ENCODE measurements around the gene EYA2. TPM values are rescaled to one million over a fixed set of nuclear protein-coding genes. Genes with fewer than 3 reads are reported as not detected.
A peak's percentile ranks its signal among the peaks of the same experiment; 100 is the strongest.

Gene EYA2
- polyA plus RNA-seq, 3 donors = 0.04 to 0.16 TPM; not detected in 1

DNA sequence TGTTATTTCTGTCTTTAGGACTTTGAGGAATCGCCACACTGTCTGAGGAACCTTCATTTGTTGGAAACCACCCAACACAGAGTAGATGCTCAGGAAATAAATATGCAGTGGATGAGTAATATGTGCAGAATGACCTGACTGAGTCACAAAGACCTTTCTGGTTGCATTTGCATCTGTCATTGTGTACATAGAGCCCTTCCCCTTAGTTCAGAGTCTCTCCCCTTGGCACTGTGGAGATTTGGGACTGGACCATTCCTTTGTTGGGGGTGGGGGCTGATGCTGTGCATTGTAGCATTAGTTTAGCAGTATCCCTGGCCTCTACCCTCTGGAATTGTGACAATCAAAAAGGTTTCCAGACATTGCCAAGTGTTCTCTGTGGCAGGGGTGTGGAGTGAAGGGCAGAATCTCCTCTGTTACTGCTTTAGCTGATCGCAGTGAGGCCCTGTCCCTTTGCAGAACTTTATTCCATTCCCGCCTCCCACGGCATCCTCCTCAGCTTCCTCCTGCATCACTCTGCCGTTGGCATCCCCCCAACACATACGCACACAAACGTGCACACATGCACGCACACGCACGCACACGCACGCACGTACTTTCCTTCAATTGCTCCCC is 64.5 kb downstream of the EYA2 start:
- TF ChIP-seq, protein P1, sequence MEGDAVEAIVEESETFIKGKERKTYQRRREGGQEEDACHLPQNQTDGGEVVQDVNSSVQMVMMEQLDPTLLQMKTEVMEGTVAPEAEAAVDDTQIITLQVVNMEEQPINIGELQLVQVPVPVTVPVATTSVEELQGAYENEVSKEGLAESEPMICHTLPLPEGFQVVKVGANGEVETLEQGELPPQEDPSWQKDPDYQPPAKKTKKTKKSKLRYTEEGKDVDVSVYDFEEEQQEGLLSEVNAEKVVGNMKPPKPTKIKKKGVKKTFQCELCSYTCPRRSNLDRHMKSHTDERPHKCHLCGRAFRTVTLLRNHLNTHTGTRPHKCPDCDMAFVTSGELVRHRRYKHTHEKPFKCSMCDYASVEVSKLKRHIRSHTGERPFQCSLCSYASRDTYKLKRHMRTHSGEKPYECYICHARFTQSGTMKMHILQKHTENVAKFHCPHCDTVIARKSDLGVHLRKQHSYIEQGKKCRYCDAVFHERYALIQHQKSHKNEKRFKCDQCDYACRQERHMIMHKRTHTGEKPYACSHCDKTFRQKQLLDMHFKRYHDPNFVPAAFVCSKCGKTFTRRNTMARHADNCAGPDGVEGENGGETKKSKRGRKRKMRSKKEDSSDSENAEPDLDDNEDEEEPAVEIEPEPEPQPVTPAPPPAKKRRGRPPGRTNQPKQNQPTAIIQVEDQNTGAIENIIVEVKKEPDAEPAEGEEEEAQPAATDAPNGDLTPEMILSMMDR (IDR thresholded peaks at IDR 0.05) = no peak
- Histone ChIP-seq H2AFZ (ENCODE audit: insufficient read depth, low read depth, low read length, poor library complexity, severe bottlenecking) (no peak overlapping the region), H3K9me3 (replicated peaks in 1 of 2; ENCODE audit: control insufficient read depth in 1 of 2, insufficient read depth in 1 of 2, low read length in 2 of 2) (peaks cover 4 to 6% of the 10 kb centered on the region in 2 donors), H3K79me2 (ENCODE audit: insufficient read depth, low read length) (no peaks in the 10 kb centered on the region), H3K36me3 (replicated peaks in 1 of 2; ENCODE audit: control insufficient read depth in 1 of 2, insufficient read depth in 2 of 2, low read length in 2 of 2) (no peaks in the 10 kb centered on the region), H3K4me1 (ENCODE audit: control insufficient read depth in 1 of 2, insufficient read depth in 2 of 2, low read length in 2 of 2) (no peaks in the 10 kb centered on the region), H3K9ac (ENCODE audit: insufficient read depth, low read length, poor library complexity, severe bottlenecking) (no peak overlapping the region), H3K27me3 (ENCODE audit: control insufficient read depth in 2 of 2, insufficient read depth in 2 of 2, low read length in 2 of 2) (no peaks in the 10 kb centered on the region), H3K4me3 (replicated peaks in 1 of 3; ENCODE audit: low read depth in 2 of 3, low read length in 3 of 3) (no peak overlapping the region), H4K20me1 (ENCODE audit: insufficient read depth, low read length) (no peaks in the 10 kb centered on the region), H3K27ac (ENCODE audit: low read depth in 1 of 2, low read length in 2 of 2) (no peak overlapping the region), H3K4me2 (replicated peaks; ENCODE audit: extremely low read depth, low read length, poor library complexity, severe bottlenecking) (no peak overlapping the region)
- no peak overlapping the region for H3K4me3 Mint-ChIP-seq
- intact Hi-C loops (cut with micrococcal nuclease) = no loop called here
- 80% methylated on average over 11 of the region's 13 CpGs for WGBS (ENCODE audit: insufficient coverage)
- no peak for DNase-seq
- no peaks in the 10 kb centered on the region for H3K36me3 Mint-ChIP-seq
- H3K27me3 Mint-ChIP-seq (ENCODE audit: low read depth in 3 of 3) = peaks cover 3 to 5% (median 5%) of the 10 kb centered on the region in 3 donors
- H3K27ac Mint-ChIP-seq = no peak overlapping the region
- H3K9me3 Mint-ChIP-seq = peaks cover 0 to 13% (median 4%) of the 10 kb centered on the region in 7 donors
- H3K4me1 Mint-ChIP-seq = no peaks in the 10 kb centered on the region

DNA sequence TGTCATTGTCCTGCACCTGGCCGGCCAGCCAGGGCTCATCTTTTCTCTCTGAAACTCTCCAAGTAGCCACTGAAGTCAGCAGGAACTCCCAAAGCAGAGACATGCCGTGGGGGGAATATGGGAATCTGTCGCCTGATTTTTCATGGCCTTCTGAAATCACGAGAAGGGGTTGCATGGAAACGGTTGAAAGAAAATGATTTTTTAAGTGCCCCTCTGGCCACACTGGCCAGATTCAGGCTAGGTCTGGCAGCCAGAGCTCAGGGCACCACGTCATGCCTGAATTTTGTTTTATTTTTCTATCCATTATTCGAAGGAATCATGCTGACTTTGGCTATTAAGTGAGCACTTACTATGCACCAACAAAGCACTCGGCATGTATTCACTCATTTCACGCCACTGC is 65.2 kb downstream of the EYA2 start:
- H3K27ac ChIP-seq (ENCODE audit: low read depth in 1 of 2, low read length in 2 of 2) = no peak overlapping the region
- 88% methylated on average over 7 of the region's 9 CpGs for WGBS (ENCODE audit: insufficient coverage)
- H2AFZ ChIP-seq (ENCODE audit: insufficient read depth, low read depth, low read length, poor library complexity, severe bottlenecking) = no peak overlapping the region
- TF ChIP-seq, protein P1 (IDR thresholded peaks at IDR 0.05) = no peak
- H3K9me3 ChIP-seq (replicated peaks in 1 of 2; ENCODE audit: control insufficient read depth in 1 of 2, insufficient read depth in 1 of 2, low read length in 2 of 2) = peaks cover 4 to 6% of the 10 kb centered on the region in 2 donors
- intact Hi-C loops (cut with micrococcal nuclease) = no loop called here
- H3K4me2 ChIP-seq (replicated peaks; ENCODE audit: extremely low read depth, low read length, poor library complexity, severe bottlenecking) = no peak overlapping the region
- no peaks in the 10 kb centered on the region for H3K79me2 ChIP-seq (ENCODE audit: insufficient read depth, low read length)
- H3K9me3 Mint-ChIP-seq = peaks cover 0 to 13% (median 4%) of the 10 kb centered on the region in 7 donors
- H3K27me3 ChIP-seq (ENCODE audit: control insufficient read depth in 2 of 2, insufficient read depth in 2 of 2, low read length in 2 of 2) = no peaks in the 10 kb centered on the region
- H4K20me1 ChIP-seq (ENCODE audit: insufficient read depth, low read length) = no peaks in the 10 kb centered on the region
- H3K4me3 Mint-ChIP-seq = no peak overlapping the region
- no peak for DNase-seq
- H3K9ac ChIP-seq (ENCODE audit: insufficient read depth, low read length, poor library complexity, severe bottlenecking) = no peak overlapping the region
- no peaks in the 10 kb centered on the region for H3K4me1 Mint-ChIP-seq
- no peaks in the 10 kb centered on the region for H3K36me3 ChIP-seq (replicated peaks in 1 of 2; ENCODE audit: control insufficient read depth in 1 of 2, insufficient read depth in 2 of 2, low read length in 2 of 2)
- no peaks in the 10 kb centered on the region for H3K36me3 Mint-ChIP-seq
- no peak overlapping the region for H3K4me3 ChIP-seq (replicated peaks in 1 of 3; ENCODE audit: low read depth in 2 of 3, low read length in 3 of 3)
- H3K4me1 ChIP-seq (ENCODE audit: control insufficient read depth in 1 of 2, insufficient read depth in 2 of 2, low read length in 2 of 2) = no peaks in the 10 kb centered on the region
- H3K27me3 Mint-ChIP-seq (ENCODE audit: low read depth in 3 of 3) = peaks cover 3 to 5% (median 5%) of the 10 kb centered on the region in 3 donors
- H3K27ac Mint-ChIP-seq = peak overlapping the region in 1 of 7 donors; percentile 4

Data from CD14-positive monocyte (primary cell).